ENCODE data around the gene ITGB4. TPM values are rescaled to one million over a fixed set of nuclear protein-coding genes. Genes with fewer than 3 reads are reported as not detected.

The ITGB4 gene
- total and polyA plus RNA-seq, 10 of the 15 experiments (the other 5 are each of a cell fraction or from before 2014, with no cell fraction given): 0.06 to 1.6 (median 0.27) TPM; not detected in 2

GRCh38 chr17:75694536-75694935 lies 26.7 kb upstream of the ITGB4 start:
- Histone ChIP-seq H3K4me2 (ENCODE audit: control insufficient read depth, insufficient read depth) (no peak overlapping the region), H3K9me3 (replicated peaks; ENCODE audit: control insufficient read depth, insufficient read depth, low read length) (no peaks in the 10 kb centered on the region), H3K9ac (ENCODE audit: control insufficient read depth, insufficient read depth, low read length) (no peak overlapping the region), H3K27me3 (replicated peaks in 1 of 2; ENCODE audit: control insufficient read depth in 2 of 2, insufficient read depth in 2 of 2, low read length in 1 of 2) (no peaks in the 10 kb centered on the region), H3K27ac (ENCODE audit: control insufficient read depth, insufficient read depth) (no peak overlapping the region), H3K79me2 (ENCODE audit: control insufficient read depth, insufficient read depth, low read length) (peaks cover 16% of the 10 kb centered on the region), H4K20me1 (ENCODE audit: control insufficient read depth, insufficient read depth) (no peaks in the 10 kb centered on the region), H2AFZ (ENCODE audit: control insufficient read depth, low read depth, low read length) (no peak overlapping the region), H3K4me1 (ENCODE audit: control insufficient read depth, insufficient read depth, low read length) (peaks cover 12% of the 10 kb centered on the region), H3K4me3 (no peak overlapping the region), H3K36me3 (ENCODE audit: control insufficient read depth in 2 of 2, insufficient read depth in 2 of 2, low read length in 1 of 2) (peaks cover 20 to 25% of the 10 kb centered on the region in 2 experiments; a peak in 3 of 4 replicates)
- 97% methylated on average over 13 of the region's 14 CpGs for WGBS (ENCODE audit: insufficient coverage, insufficient replicate concordance, low lambda C conversion rate, missing lambda C conversion rate)
- ChIA-PET SMC1A (ENCODE audit: uncharacterized antibody, unreplicated experiment) (interaction anchor here (0.6 kb wide), 1 partner anchor 1144 kb away, joined by 3 read pairs; no protein-coding TSS in a partner anchor), RAD21 (ENCODE audit: unreplicated experiment) (no interaction called here), POLR2A (no interaction called here), CTCF (interaction anchor here (1.3 kb wide), 1 partner anchor 19 kb away, joined by 5 read pairs; no protein-coding TSS in a partner anchor)
- in situ Hi-C loops (cut with MboI) (no loop called here), intact Hi-C loops (cut with micrococcal nuclease; ENCODE audit: unreplicated experiment) (no loop called here)
- no peak for ATAC-seq
- BruUV-seq (replicated peaks): no TSS peak
- no peak for DNase-seq (ENCODE audit: low read depth, low spot score)
- no peak for FAIRE-seq
- no peak for TF ChIP-seq PAX5 (IDR thresholded peaks at IDR 0.05; ENCODE audit: borderline replicate concordance, low read depth, low read length)
- no peak for TF ChIP-seq MAX (IDR thresholded peaks at IDR 0.05; ENCODE audit: low read depth, low read length)
- no peak for TF ChIP-seq SREBF1 (IDR thresholded peaks at IDR 0.05; ENCODE audit: low read length)
- TF ChIP-seq GABPA (IDR thresholded peaks at IDR 0.05; ENCODE audit: low read depth): no peak
- TF ChIP-seq STAT1 (conservative IDR thresholded peaks at IDR 0.05): no peak
- TF ChIP-seq RELB (IDR thresholded peaks at IDR 0.05; ENCODE audit: low read depth): no peak
- TF ChIP-seq ZBED1 (IDR thresholded peaks at IDR 0.05; ENCODE audit: borderline replicate concordance): no peak
- TF ChIP-seq CUX1 (IDR thresholded peaks at IDR 0.05; ENCODE audit: insufficient replicate concordance, low read depth, low read length): no peak
- no peak for TF ChIP-seq USF1 (IDR thresholded peaks at IDR 0.05; ENCODE audit: borderline replicate concordance, extremely low read length, insufficient read depth, low read depth, low read length)
- TF ChIP-seq MTA2 (IDR thresholded peaks at IDR 0.05; ENCODE audit: low read depth): no peak
- TF ChIP-seq IKZF1 (conservative IDR thresholded peaks at IDR 0.05): no peak
- no peak for TF ChIP-seq REST (IDR thresholded peaks at IDR 0.05; ENCODE audit: low read depth, low read length)
